ENCODE measurements around the gene AMMECR1. TPM values are rescaled to one million over a fixed set of nuclear protein-coding genes. Genes with fewer than 3 reads are reported as not detected.
"Not testable (repeated sequence)": the region's sequence is repeated elsewhere in the genome, so short reads cannot be mapped to it uniquely, and the experiment has no call there.

Gene AMMECR1
- total and polyA plus RNA-seq, 4 donors, result 5.3 to 8.0 (median 6.9) TPM

DNA sequence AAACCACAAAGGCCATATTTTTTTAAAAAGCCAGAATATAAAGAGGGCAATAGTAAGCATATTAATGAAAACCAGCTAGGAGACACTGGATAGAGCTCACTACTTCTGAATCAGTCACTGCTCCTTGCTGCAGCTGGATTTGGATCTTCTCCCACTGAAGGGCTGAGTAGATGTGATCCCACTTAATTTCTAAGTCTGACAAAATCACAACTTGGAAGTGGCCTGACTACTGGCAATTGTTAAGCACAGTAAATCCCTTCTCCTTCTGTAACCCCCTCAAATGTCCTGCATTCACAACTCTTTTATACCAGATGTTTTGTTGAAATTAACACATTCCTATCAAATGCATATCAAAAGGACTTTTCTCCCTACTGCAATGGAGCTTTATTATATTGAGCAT lies 72.9 kb downstream of the AMMECR1 start:
- peak in 1 of 6 donors; percentile 12 for DNase-seq (ENCODE audit: low read depth in 4 of 6, low spot score in 6 of 6)
- H3K27me3 ChIP-seq (ENCODE audit: control insufficient read depth, insufficient read depth, low read length), result no peaks in the 10 kb centered on the region

DNA sequence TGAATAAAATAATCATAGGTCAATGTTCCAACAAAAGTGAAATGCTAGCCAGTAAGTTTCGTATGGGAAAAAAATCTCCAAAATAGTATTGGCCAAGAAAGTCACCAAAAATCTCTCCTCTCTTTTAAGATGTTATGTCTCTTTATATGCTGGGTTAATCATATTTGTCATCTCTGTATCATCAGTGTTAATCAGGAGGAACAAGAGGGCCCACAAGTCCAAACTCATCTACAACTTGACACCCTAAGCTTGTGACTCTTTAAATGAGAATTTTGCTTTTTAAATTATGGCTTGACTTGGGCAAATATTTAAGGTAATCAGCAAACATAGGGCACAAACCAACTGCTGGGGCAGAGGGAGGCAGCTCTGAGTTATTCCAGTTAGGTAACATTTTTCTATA lies 75.5 kb downstream of the AMMECR1 start:
- H3K27ac ChIP-seq (ENCODE audit: low read depth, low read length), result no peak overlapping the region
- no peak for DNase-seq (ENCODE audit: low read depth in 4 of 6, low spot score in 6 of 6)
- no peak overlapping the region for H3K4me3 ChIP-seq (ENCODE audit: low read depth, low read length)
- no CpG with 5 or more reads among the region's 1 CpG for WGBS (ENCODE audit: insufficient coverage)
- H3K4me1 ChIP-seq (ENCODE audit: control insufficient read depth, insufficient read depth, low read length), result no peaks in the 10 kb centered on the region
- H3K27me3 ChIP-seq (ENCODE audit: control insufficient read depth, insufficient read depth, low read length), result no peaks in the 10 kb centered on the region
- H3K36me3 ChIP-seq (ENCODE audit: control insufficient read depth, insufficient read depth, low read length), result no peaks in the 10 kb centered on the region
- H3K9me3 ChIP-seq (ENCODE audit: control insufficient read depth, insufficient read depth, low read length), result no peaks in the 10 kb centered on the region

More for the DNA sequence above, 72.9 kb downstream of the AMMECR1 start:
- no peak overlapping the region for H3K4me3 ChIP-seq (ENCODE audit: low read depth, low read length)
- H3K36me3 ChIP-seq (ENCODE audit: control insufficient read depth, insufficient read depth, low read length), result no peaks in the 10 kb centered on the region
- H3K27ac ChIP-seq (ENCODE audit: low read depth, low read length), result no peak overlapping the region
- no peaks in the 10 kb centered on the region for H3K4me1 ChIP-seq (ENCODE audit: control insufficient read depth, insufficient read depth, low read length)
- H3K9me3 ChIP-seq (ENCODE audit: control insufficient read depth, insufficient read depth, low read length), result no peaks in the 10 kb centered on the region

DNA sequence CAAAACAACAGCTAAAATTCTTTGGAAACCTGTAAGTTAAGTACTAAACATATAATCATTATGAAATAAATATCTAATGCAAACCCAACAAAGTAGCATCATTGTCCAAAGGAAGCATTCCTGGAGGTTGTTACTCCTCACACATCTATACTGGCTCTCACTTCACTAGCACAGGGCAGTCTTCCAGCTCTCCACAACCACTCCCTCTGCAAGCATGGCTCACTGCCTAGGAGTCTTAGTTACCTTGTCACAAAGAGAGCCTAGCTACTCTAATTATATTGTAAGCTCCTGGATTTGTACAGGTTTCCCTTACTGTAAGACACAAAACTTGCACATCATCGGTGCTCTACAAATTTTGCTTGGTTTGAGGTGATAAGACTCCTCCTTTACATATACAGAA lies 76.1 kb downstream of the AMMECR1 start:
- H3K36me3 ChIP-seq (ENCODE audit: control insufficient read depth, insufficient read depth, low read length), result no peaks in the 10 kb centered on the region
- DNase-seq (ENCODE audit: low read depth in 4 of 6, low spot score in 6 of 6), result peak in 3 of 6 donors; percentile 2 to 72 (median 21)
- no peak overlapping the region for H3K27ac ChIP-seq (ENCODE audit: low read depth, low read length)
- no peaks in the 10 kb centered on the region for H3K9me3 ChIP-seq (ENCODE audit: control insufficient read depth, insufficient read depth, low read length)
- H3K4me3 ChIP-seq (ENCODE audit: low read depth, low read length), result no peak overlapping the region
- no peaks in the 10 kb centered on the region for H3K4me1 ChIP-seq (ENCODE audit: control insufficient read depth, insufficient read depth, low read length)
- WGBS (ENCODE audit: insufficient coverage), result no CpG with 5 or more reads among the region's 1 CpG
- no peaks in the 10 kb centered on the region for H3K27me3 ChIP-seq (ENCODE audit: control insufficient read depth, insufficient read depth, low read length)

DNA sequence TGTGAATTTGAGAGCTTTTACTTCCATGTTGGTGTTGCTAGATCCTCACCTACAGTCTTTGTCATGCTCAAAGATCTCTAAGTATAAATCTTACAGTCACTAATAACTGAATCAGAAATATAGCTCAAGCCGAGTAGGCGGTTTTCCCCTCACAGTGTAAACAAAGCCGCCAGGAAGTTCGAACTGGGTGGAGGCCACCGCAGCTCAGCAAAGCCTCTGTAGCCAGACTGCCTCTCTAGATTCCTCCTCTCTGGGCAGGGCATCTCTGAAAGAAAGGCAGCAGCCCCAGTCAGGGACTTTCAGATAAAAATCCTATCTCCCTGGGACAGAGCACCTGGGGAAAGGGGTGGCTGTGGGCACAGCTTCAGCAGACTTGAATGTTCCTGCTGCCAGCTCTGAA lies 79.6 kb downstream of the AMMECR1 start:
- not testable (repeated sequence) for H3K4me3 ChIP-seq (ENCODE audit: low read depth, low read length); DNase-seq (ENCODE audit: low read depth in 4 of 6, low spot score in 6 of 6); H3K27ac ChIP-seq (ENCODE audit: low read depth, low read length); H3K4me1 ChIP-seq (ENCODE audit: control insufficient read depth, insufficient read depth, low read length); H3K9me3 ChIP-seq (ENCODE audit: control insufficient read depth, insufficient read depth, low read length); H3K27me3 ChIP-seq (ENCODE audit: control insufficient read depth, insufficient read depth, low read length); H3K36me3 ChIP-seq (ENCODE audit: control insufficient read depth, insufficient read depth, low read length)
- WGBS (ENCODE audit: insufficient coverage), result 87% methylated on average over 4 of the region's 5 CpGs

DNA sequence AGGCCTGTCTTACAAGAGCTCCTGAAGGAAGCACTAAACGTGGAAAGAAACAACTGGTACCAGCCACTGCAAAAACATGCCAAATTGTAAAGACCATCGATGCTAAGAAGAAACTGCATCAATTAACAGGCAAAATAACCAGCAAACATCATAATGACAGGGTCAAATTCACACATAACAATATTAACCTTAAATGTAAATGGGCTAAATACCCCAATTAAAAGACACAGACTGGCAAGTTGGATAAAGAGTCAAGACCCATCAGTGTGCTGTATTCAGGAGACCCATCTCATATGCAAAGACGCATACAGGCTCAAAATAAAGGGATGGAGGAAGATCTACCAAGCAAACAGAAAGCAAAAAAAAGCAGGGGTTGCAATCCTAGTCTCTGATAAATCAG lies 86.4 kb downstream of the AMMECR1 start:
- no CpG with 5 or more reads among the region's 3 CpGs for WGBS (ENCODE audit: insufficient coverage)
- not testable (repeated sequence) for DNase-seq (ENCODE audit: low read depth in 4 of 6, low spot score in 6 of 6); H3K9me3 ChIP-seq (ENCODE audit: control insufficient read depth, insufficient read depth, low read length); H3K27ac ChIP-seq (ENCODE audit: low read depth, low read length); H3K4me3 ChIP-seq (ENCODE audit: low read depth, low read length); H3K4me1 ChIP-seq (ENCODE audit: control insufficient read depth, insufficient read depth, low read length); H3K27me3 ChIP-seq (ENCODE audit: control insufficient read depth, insufficient read depth, low read length); H3K36me3 ChIP-seq (ENCODE audit: control insufficient read depth, insufficient read depth, low read length)

DNA sequence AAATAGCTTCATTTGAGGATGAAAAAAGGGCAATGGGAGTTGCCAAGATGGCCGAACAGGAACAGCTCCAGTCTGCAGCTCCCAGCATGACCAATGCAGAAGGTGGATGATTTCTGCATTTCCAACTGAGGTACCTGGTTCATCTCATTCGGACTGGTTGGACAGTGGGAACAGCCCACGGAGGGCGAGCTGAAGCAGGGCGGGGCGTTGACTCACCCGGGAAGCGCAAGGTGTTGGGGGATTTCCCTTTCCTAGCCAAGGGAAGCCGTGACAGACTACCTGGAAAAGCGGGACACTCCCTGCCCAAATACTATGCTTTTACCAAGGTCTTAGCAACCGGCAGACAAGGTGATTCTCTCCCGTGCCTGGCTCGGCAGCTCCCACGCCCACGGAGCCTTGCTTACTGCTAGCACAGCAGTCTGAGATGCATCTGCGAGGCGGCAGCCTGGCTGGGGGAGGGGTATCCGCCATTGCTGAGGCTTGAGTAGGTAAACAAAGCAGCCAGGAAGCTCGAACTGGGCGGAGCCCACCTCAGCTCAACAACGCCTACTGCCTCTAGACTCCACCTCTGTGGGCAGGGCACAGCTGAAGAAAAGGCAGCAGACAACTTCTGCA lies 88.3 kb downstream of the AMMECR1 start:
- H3K4me1 ChIP-seq (ENCODE audit: control insufficient read depth, insufficient read depth, low read length); H3K27ac ChIP-seq (ENCODE audit: low read depth, low read length); H3K9me3 ChIP-seq (ENCODE audit: control insufficient read depth, insufficient read depth, low read length); H3K36me3 ChIP-seq (ENCODE audit: control insufficient read depth, insufficient read depth, low read length); DNase-seq (ENCODE audit: low read depth in 4 of 6, low spot score in 6 of 6); H3K27me3 ChIP-seq (ENCODE audit: control insufficient read depth, insufficient read depth, low read length); H3K4me3 ChIP-seq (ENCODE audit: low read depth, low read length): not testable (repeated sequence)
- WGBS (ENCODE audit: insufficient coverage), result 72% methylated on average over 19 of the region's 21 CpGs

DNA sequence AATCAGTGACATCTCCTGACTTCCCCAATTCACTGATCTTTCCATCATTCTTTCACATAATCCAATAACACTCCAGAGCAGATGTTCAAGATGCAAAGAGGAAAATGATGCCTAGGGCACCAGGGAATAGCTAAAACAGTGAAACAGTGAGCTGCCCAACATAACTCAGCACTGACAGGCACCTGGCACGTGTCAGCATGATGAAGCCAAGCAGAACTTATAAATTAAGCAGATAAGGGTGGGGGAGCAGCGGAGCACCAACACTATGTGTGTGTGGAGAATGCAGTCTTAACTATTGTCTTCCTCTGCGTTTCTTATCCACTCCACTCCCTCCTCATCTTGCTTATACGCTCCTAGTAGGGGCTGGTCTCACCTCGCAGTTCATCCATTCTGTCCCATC lies 89.4 kb downstream of the AMMECR1 start:
- H3K4me1 ChIP-seq (ENCODE audit: control insufficient read depth, insufficient read depth, low read length), result no peaks in the 10 kb centered on the region
- peak in 1 of 6 donors; percentile 15 for DNase-seq (ENCODE audit: low read depth in 4 of 6, low spot score in 6 of 6)
- no peaks in the 10 kb centered on the region for H3K9me3 ChIP-seq (ENCODE audit: control insufficient read depth, insufficient read depth, low read length)
- H3K4me3 ChIP-seq (ENCODE audit: low read depth, low read length), result no peak overlapping the region
- peaks cover 7% of the 10 kb centered on the region for H3K27me3 ChIP-seq (ENCODE audit: control insufficient read depth, insufficient read depth, low read length)
- H3K36me3 ChIP-seq (ENCODE audit: control insufficient read depth, insufficient read depth, low read length), result no peaks in the 10 kb centered on the region
- no CpG with 5 or more reads among the region's 5 CpGs for WGBS (ENCODE audit: insufficient coverage)
- no peak overlapping the region for H3K27ac ChIP-seq (ENCODE audit: low read depth, low read length)

DNA sequence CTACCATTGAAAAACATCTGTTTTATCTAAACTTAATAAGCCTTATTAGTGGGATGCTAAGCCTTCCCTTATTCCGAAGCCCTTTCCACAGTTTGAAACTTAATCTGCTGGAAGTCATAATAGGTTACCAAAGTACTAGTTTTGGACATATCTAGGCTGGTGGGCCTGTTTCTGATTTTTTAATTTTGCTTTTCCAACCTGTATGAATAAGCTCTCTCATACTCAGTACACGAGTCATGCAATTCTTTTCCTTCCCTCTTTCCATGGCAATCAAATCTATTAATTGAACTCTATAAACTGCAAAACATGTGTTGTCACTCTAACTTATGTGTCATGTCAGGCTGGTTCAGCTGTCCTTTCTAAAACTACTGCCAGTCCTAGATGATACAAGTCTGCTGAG lies 91.0 kb downstream of the AMMECR1 start:
- 100% methylated on average over 1 of the region's 2 CpGs for WGBS (ENCODE audit: insufficient coverage)
- no peak for DNase-seq (ENCODE audit: low read depth in 4 of 6, low spot score in 6 of 6)
- Histone ChIP-seq H3K27ac (ENCODE audit: low read depth, low read length) (no peak overlapping the region), H3K4me1 (ENCODE audit: control insufficient read depth, insufficient read depth, low read length) (no peaks in the 10 kb centered on the region), H3K4me3 (ENCODE audit: low read depth, low read length) (no peak overlapping the region), H3K36me3 (ENCODE audit: control insufficient read depth, insufficient read depth, low read length) (no peaks in the 10 kb centered on the region), H3K27me3 (ENCODE audit: control insufficient read depth, insufficient read depth, low read length) (peaks cover 7% of the 10 kb centered on the region), H3K9me3 (ENCODE audit: control insufficient read depth, insufficient read depth, low read length) (no peaks in the 10 kb centered on the region)

DNA sequence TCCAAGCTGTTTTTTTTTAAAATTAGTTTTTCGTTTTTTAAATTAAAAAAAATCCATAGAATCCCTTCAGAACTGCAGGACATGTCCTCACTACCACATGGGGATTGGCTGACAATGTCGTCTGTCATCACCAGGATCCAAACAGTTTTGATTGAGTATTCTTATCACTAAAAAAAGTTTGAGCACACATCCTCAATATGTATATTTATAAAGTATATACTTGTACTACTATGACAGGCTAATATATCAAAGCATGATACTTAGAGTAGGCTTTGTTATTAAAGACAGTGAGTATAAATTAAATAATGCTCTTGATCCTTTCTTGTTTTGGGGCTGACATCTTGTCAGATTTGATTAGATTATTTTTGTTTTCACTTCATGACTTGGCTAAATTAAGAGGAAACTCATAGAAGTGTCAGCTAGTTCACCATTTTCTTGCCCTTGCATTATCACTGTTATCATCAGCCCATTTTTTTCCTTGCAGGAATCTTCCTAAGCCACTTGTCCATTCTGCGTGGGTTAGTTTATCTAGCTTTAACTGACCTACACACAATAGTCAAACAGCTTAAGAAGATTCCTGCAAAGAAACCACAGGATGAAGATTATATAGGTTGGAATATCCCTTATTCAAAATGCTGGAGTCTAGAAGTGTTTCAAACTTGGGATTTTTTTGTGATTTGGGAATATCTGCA lies 92.8 kb downstream of the AMMECR1 start:
- Histone ChIP-seq H3K9me3 (ENCODE audit: control insufficient read depth, insufficient read depth, low read length) (no peaks in the 10 kb centered on the region), H3K36me3 (ENCODE audit: control insufficient read depth, insufficient read depth, low read length) (no peaks in the 10 kb centered on the region), H3K27me3 (ENCODE audit: control insufficient read depth, insufficient read depth, low read length) (peaks cover 7% of the 10 kb centered on the region), H3K27ac (ENCODE audit: low read depth, low read length) (no peak overlapping the region), H3K4me1 (ENCODE audit: control insufficient read depth, insufficient read depth, low read length) (no peaks in the 10 kb centered on the region), H3K4me3 (ENCODE audit: low read depth, low read length) (no peak overlapping the region)
- DNase-seq (ENCODE audit: low read depth in 4 of 6, low spot score in 6 of 6), result no peak
- WGBS (ENCODE audit: insufficient coverage), result no CpG with 5 or more reads among the region's 3 CpGs
